HG03520 (cell line): ENCODE measurements around the gene RAB5A.
"Not testable (repeated sequence)": the region's sequence is repeated elsewhere in the genome, so short reads cannot be mapped to it uniquely, and the experiment has no call there.

Source experiments
- ATAC-seq: cut with Tn5 transposase; IDR thresholded peaks from one replicate; pipeline ENCODE4 v1.9.1; 2021; ENCODE audit warnings: mild to moderate bottlenecking, moderate library complexity; ENCODE audit not compliant: unreplicated experiment

The RAB5A gene

GRCh38 chr3:19947549-19948225 lies 790 bp downstream of the RAB5A start:
- peak; percentile 17 for ATAC-seq

- ATAC-seq, result no peak
These were observed 1.3 kb downstream of the RAB5A start for GRCh38 chr3:19948226-19948591.

- ATAC-seq, result no peak
These were observed 3.4 kb downstream of the RAB5A start for GRCh38 chr3:19950316-19950715.

- ATAC-seq, result no peak
These were observed 7.8 kb downstream of the RAB5A start for GRCh38 chr3:19954676-19955075.

GRCh38 chr3:19957354-19957753 lies 10.5 kb downstream of the RAB5A start:
- ATAC-seq, result not testable (repeated sequence)

DNA sequence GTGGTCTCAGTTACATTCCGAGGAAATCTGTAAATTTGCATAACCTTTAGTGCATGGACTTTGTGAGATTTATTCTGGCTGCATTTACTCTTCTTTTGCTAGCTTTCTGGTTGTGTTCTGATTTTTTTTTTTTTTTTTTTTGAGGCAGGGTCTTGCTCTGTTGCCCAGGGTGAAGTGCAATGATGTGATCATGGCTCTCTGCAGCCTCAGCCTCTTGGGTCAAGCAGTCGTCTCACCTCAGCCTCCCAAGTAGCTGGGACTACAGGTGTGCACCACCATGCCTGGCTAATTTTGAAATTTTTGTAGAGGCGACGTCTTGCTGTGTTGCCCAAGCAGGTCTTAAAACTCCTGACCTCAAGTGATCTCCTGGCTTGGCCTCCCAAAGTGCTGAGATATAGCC lies 12.6 kb downstream of the RAB5A start:
- ATAC-seq, result no peak

DNA sequence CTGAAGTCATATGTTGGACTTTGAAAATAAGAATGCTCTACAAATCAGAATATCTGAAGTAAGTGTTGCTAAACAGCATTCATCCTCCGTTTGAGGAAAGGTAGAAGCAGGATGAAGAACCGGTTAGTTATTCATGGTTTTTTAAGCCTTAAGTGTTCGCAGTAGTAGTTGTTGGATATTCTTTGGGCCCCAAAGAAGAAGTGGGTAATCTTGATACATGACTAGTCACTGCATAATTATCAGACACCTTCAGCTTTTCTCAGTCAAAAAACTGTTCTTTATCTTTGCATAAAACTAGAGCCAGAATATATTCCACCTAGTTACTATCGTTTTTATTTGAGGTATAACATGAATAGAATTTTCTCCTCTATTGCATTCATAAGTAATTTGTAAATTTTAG lies 13.8 kb downstream of the RAB5A start:
- no peak for ATAC-seq

DNA sequence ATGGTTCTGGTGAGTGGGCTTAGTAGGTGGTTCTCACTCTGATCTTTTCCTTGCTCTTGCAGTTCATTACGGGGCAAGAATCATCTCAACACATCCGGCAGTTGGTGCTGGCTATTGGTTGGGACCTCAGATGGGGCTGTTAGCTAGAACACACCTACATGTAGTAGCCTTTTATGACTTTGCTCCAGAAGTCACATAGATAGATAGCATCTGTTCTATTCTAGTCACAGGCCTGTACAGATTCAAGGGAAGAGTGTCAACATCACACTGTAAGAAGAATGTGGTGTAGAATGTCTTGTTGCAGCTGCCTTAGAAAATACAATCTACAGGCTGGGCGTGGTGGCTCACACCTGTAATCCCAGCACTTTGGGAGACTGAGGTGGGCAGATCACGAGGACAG lies 15.1 kb downstream of the RAB5A start:
- no peak for ATAC-seq

- no peak for ATAC-seq
These were observed 20.3 kb downstream of the RAB5A start for GRCh38 chr3:19967208-19967607.

DNA sequence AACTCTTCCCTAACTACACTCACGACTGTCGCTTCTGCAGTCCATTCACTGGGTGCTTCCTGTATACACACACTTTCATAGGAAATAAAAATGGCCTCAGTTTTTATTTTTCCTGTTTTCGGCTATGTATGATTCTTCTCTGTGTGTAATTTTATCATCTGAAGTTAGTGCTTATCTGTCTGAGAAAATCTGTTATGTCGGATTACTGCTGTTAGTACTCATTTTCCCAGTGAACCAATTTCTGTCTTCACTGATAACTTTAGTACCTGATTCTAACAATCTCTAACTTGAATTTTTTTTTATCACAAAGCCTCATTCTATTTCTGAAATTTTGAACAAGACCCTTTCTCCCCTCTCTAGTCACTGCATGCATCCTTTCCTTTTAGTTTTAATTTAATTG lies 20.9 kb downstream of the RAB5A start:
- no peak for ATAC-seq

GRCh38 chr3:19970327-19970726 lies 23.4 kb downstream of the RAB5A start:
- ATAC-seq, result no peak

DNA sequence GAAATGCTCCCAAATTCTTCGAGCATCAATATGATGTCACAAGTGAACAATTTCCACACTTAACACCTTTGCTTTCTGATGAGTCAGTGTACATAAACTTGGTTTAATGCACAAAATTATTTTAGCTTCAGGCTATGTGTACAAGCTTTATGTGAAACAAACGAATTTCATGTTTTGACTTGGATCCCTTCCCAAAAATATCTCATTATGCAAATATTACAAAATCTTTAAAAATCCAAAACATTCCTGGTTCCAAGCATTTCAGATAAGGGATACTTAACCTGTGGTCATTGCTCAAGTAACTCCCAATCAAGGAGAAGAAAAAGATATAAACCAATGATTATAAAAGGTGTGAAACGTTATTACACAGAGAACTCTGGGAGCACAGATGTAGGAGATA lies 25.2 kb downstream of the RAB5A start:
- ATAC-seq, result no peak

DNA sequence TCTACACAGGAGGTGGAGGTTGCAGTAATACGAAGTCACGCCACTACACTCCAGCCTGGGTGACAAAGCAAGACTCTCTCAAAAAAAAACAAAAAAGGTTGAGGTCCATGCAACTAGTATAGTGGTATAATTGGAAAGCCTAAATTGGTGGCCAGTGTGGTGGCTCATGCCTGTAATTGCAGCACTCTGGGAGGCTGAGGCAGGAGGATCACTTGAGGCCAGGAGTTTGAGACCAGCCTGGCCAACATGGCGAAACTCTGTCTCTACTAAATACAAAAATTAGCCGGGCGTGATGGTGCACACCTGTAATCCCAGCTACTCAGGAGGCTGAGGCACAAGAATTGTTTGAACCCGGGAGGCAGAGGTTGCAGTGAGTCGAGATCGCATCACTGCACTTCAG lies 42.0 kb downstream of the RAB5A start:
- ATAC-seq, result not testable (repeated sequence)

DNA sequence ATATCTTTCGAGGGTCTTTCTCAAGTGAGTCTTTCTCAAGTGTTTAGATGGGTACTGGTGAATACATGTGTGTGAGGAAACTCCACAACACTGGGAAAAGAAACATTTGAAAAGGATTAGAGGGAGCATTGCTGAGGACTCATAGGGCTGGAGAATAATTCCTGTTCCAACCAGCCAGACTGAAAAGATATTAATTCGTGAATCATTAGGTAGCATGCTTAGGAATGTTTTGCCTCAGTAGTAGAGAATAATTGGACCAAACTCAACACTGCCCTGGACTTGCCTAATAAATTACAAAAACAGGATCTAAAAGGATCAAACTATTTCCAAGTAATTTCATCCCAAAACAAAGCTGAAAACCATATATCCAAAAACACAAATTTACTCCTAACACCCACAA lies 47.9 kb downstream of the RAB5A start:
- no peak for ATAC-seq

DNA sequence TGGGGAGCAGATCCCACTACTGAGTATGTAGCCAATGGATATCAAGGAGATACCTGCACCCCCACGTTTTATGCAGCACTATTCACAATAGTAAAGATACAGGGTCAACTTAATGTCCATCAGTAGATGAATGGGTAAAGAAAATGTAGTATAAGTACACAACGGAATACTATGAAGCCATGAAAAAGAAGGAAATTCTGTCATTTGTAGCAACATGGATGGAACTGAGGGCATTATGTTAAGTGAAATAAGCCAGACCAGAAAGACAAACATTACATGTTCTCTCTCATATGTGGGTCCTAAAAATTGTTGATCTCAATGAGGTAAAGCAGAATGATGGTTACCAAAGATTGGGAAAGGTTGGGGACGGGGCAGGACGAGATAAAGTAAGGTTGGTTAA lies 50.6 kb downstream of the RAB5A start:
- ATAC-seq, result no peak

GRCh38 chr3:20001932-20002331 lies 55.0 kb downstream of the RAB5A start:
- ATAC-seq, result no peak

- ATAC-seq, result no peak
These were observed 61.1 kb downstream of the RAB5A start for GRCh38 chr3:20007960-20008359.

DNA sequence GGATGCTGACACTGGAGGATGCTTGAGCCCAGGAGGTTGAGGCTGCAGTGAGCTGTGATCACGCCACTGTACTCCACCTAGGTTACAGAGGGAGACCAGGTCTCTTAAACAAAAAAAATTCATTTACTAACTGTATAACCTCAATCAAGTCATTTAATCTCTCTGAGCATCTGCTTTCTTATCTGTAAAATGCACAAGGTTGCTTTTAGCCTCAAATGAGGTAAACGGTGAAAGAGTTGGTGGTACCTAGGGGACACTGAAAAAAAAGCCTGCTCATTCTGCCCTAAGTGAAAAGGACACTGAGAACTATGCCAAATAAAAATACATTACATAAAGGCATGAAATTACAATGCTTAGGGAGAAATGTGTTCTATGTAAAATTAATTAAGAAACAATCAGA lies 61.7 kb downstream of the RAB5A start:
- ATAC-seq, result no peak

- ATAC-seq, result no peak
These were observed 65.3 kb downstream of the RAB5A start, which contains the start of gene PP2D1 for GRCh38 chr3:20012164-20012563. Gene PP2D1 (minus strand): TSS chr3:20012264. CDS start chr3:20012072, 192 bp downstream.

DNA sequence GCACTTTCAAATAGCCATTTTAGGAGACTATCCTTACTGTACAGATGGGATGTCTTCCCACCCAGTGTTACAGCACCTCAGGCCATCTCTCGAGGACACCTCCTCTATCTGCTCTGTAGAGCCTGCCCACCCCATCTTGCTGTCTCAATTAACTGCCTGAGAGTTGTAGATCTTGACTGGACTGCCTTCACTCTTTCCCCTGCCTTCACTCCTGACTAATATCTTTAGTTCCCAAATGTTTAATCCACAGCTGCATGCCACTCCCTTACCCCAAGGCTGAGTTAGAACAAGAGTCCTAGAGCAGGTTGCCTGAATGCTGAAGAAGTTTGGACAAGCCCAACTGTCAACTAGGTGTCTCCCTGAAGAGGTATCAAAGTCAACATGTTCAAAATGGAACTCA lies 66.5 kb downstream of the RAB5A start:
- ATAC-seq, result no peak

GRCh38 chr3:20015525-20015924 lies 68.6 kb downstream of the RAB5A start:
- no peak for ATAC-seq

DNA sequence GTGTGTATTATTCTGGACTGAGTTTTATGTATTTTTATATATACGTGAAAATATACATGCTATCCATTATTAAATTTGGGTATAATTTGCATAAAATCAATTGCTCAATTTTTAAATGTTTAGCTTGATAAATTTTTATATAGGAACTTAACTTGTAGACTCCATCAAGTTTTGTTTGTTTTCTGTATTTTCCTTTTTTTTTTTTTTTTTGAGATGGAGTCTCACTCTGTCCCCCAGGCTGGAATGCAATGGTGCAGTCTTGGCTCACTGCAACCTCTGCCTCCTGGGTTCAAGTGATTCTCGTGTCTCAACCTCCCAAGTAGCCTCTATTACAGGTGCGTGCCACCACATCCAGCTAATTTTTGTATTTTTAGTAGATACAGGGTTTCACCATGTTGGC lies 69.2 kb downstream of the RAB5A start:
- ATAC-seq, result not testable (repeated sequence)

- ATAC-seq, result no peak
These were observed 76.2 kb downstream of the RAB5A start for GRCh38 chr3:20022954-20023622.
